K562 (cell line): ENCODE data around the gene ZZZ3. TPM values are rescaled to one million over a fixed set of nuclear protein-coding genes. Genes with fewer than 3 reads are reported as not detected.

Source experiments
- ATAC-seq: fragments of 200-7000 bp; cut with Tn5 transposase; 3 replicates; pipeline ENCODE4 v1.9.1; 2020; ENCODE audit warnings: moderate library complexity
- BruUV-seq: library from RNA; stranded (reverse); fragments of 400-500 nt; replicated peaks from 2 replicates; lab custom pipeline; 2021; lab: Mats Ljungman, UMichigan
- CTCF ChIA-PET: fragments of 300-600 bp; formaldehyde crosslinking; extraction: SDS; loops from one replicate; lab custom pipeline; 2021; ENCODE audit warnings: low intra/inter-chr PET ratio; lab: Yijun Ruan, JAX
- POLR2A ChIA-PET: fragments of 300-600, 350-650 bp; sonication (Branson Sonifier 250); formaldehyde crosslinking; extraction: SDS; loops from one replicate; lab custom pipeline; 2021; ENCODE audit warnings: antibody characterized with exemption, inconsistent platforms; lab: Yijun Ruan, JAX
- DNase-seq, 4 experiments: peaks; one replicate each; pipeline versions ENCODE4 v3.0.0 to v3.0.0-alpha.2; 2011 to 2018; ENCODE audit warnings: low spot score in 3 of 4, mixed read lengths in 3 of 4; ENCODE audit errors: extremely low read depth in 1 of 4
- FAIRE-seq: peaks from 2 replicates; lab custom pipeline; 2011; peaks lifted over from hg19 to GRCh38; lab: Jason Lieb, UNC
- H2AFZ ChIP-seq: 2 replicates; pipeline ENCODE4 v1.6.0; 2011; ENCODE audit warnings: low read depth, low read length, control low read depth, inconsistent platforms
- H3K27ac ChIP-seq: fragments of 200-600 bp; 3 replicates; pipeline ENCODE4 v1.8.0; 2011; ENCODE audit warnings: low read depth, mild to moderate bottlenecking, control low read depth, inconsistent platforms, low read length, moderate library complexity, mixed read lengths; ENCODE audit errors: extremely low read depth
- H3K27me3 ChIP-seq, 2 experiments: fragments of 300-600 bp in 1 of 2; 2 replicates in 1 of 2; 3 replicates in 1 of 2; pipeline versions ENCODE4 v1.6.0 to v1.8.0; 2011; ENCODE audit warnings: inconsistent platforms in 2 of 2, low read length in 2 of 2, mild to moderate bottlenecking in 1 of 2, mixed read lengths in 1 of 2, moderate library complexity in 1 of 2; ENCODE audit not compliant: control insufficient read depth in 2 of 2, insufficient read depth in 2 of 2
- H3K36me3 ChIP-seq: fragments of 300-600 bp; 3 replicates; pipeline ENCODE4 v1.8.0; 2011; ENCODE audit warnings: mild to moderate bottlenecking, low read length, inconsistent platforms; ENCODE audit not compliant: control insufficient read depth, insufficient read depth
- H3K4me1 ChIP-seq, 2 experiments: fragments of 200-600 bp in 1 of 2; replicated peaks in 1 of 2; 2 replicates in 1 of 2; 3 replicates in 1 of 2; pipeline versions ENCODE4 v1.5.1 to v1.8.0; 2011; ENCODE audit warnings: inconsistent platforms in 2 of 2, low read length in 2 of 2, mild to moderate bottlenecking in 1 of 2, mixed read lengths in 1 of 2, moderate library complexity in 1 of 2; ENCODE audit not compliant: control insufficient read depth in 2 of 2, insufficient read depth in 2 of 2
- H3K4me2 ChIP-seq: 2 replicates; pipeline ENCODE4 v1.6.1; 2011; ENCODE audit warnings: low read length, control low read depth, inconsistent platforms, mixed read lengths; ENCODE audit not compliant: insufficient read depth
- H3K4me3 ChIP-seq: fragments of 200-600 bp; sonication (generic), shearing (Covaris generic); 2 replicates; pipeline ENCODE4 v1.5.1; 2016; ENCODE audit warnings: control low read depth, inconsistent platforms
- H3K79me2 ChIP-seq: fragments of 200-600 bp; 3 replicates; pipeline ENCODE4 v1.8.0; 2011; ENCODE audit warnings: low read length, inconsistent platforms; ENCODE audit not compliant: control insufficient read depth, insufficient read depth
- H3K9ac ChIP-seq, 2 experiments: 2 replicates each; pipeline versions ENCODE4 v1.6.0 to v1.6.1; 2011; ENCODE audit warnings: low read depth in 2 of 2, low read length in 2 of 2, control low read depth in 1 of 2, inconsistent platforms in 1 of 2, mild to moderate bottlenecking in 1 of 2, mixed read lengths in 1 of 2; ENCODE audit not compliant: insufficient read depth in 1 of 2
- H3K9me1 ChIP-seq: one replicate; pipeline ENCODE4 v1.6.0; 2011; ENCODE audit warnings: inconsistent platforms, mild to moderate bottlenecking, low read length, moderate library complexity; ENCODE audit not compliant: control insufficient read depth, insufficient read depth
- H3K9me3 ChIP-seq: replicated peaks from 2 replicates; pipeline ENCODE4 v1.5.1; 2011; ENCODE audit warnings: low read depth, low read length, inconsistent platforms; ENCODE audit not compliant: control insufficient read depth, insufficient read depth
- H4K20me1 ChIP-seq: replicated peaks from 2 replicates; pipeline ENCODE4 v1.6.1; 2011; ENCODE audit warnings: low read length, inconsistent platforms, mixed read lengths; ENCODE audit not compliant: control insufficient read depth, insufficient read depth
- HNRNPK ChIP-seq: fragments of 200-400 bp; formaldehyde crosslinking; IDR thresholded peaks from one replicate; pipeline ENCODE4 v1.6.1; 2018; ENCODE audit warnings: mild to moderate bottlenecking, low read depth, low read length; ENCODE audit not compliant: poor library complexity, severe bottlenecking
- MAFK ChIP-seq: IDR thresholded peaks from 2 replicates; pipeline ENCODE4 v1.6.1; 2011; ENCODE audit warnings: low read length, improper control_type of control experiment
- MEIS2 ChIP-seq: fragments of 450-650 bp; IDR thresholded peaks from 2 replicates; pipeline ENCODE4 v1.6.1; 2014; ENCODE audit warnings: mild to moderate bottlenecking; ENCODE audit not compliant: partially characterized antibody
- TCF15 ChIP-seq: fragments of 250-450 bp; sonication (Bioruptor Pico); IDR thresholded peaks from 2 replicates; pipeline ENCODE4 v1.8.0; 2022; ENCODE audit warnings: moderate library complexity, mild to moderate bottlenecking, inconsistent platforms
- ZNF253 ChIP-seq: fragments of 250-450 bp; sonication (Bioruptor Pico); conservative IDR thresholded peaks from 2 replicates; pipeline ENCODE4 v1.6.1; 2021; ENCODE audit warnings: mild to moderate bottlenecking
- WGBS: fragments of 100-300 bp; shearing (Covaris generic); methylation state at CpG from one replicate; pipeline ENCODE4 v1.1.6; 2016; ENCODE audit warnings: low coverage, mixed read lengths; ENCODE audit not compliant: insufficient coverage; ENCODE audit errors: missing lambda C conversion rate; 5-methylcytosine and 5-hydroxymethylcytosine counted together
- in situ Hi-C: fragments of 300-500 bp; cut with MboI; formaldehyde crosslinking; loops from 4 replicates; pipeline ENCODE4 v1.15.0; 2018; ENCODE audit warnings: inconsistent platforms, mixed read lengths
- intact Hi-C: fragments of 100-400 bp; cut with micrococcal nuclease; formaldehyde crosslinking; loops from 2 replicates; pipeline ENCODE4 v1.14.2; 2022
- polyA plus RNA-seq, 8 experiments: library from polyadenylated mRNA; depleted of rRNA in 4 of 8; stranded (reverse) in 5 of 8; unstranded in 3 of 8; fragments of >200 nt; fragmentation: Nextera tagmentation in 2 of 8; fragmentation: Illumina TruSeq in 1 of 8; extraction: Ambion mirVana in 2 of 8; extraction: Trizol in 1 of 8; gene quantifications; 2 replicates each; pipeline versions ENCODE4 v1.2.1 to v1.2.3, GENCODE V29; 2011 to 2014; ENCODE audit warnings: inconsistent platforms in 1 of 8, missing spikeins in 1 of 8
- total RNA-seq, 7 experiments: library from RNA; depleted of rRNA in 6 of 7; stranded (reverse); fragments of >200 nt in 6 of 7; fragmentation: Illumina TruSeq in 2 of 7; extraction: Trizol in 2 of 7; gene quantifications; 2 replicates each; pipeline versions ENCODE4 v1.2.1 to v1.2.3, GENCODE V29; 2011 to 2021; ENCODE audit warnings: low replicate concordance in 1 of 7
- TF ChIP-seq, protein P1 (sequence below), 2 experiments: IDR thresholded peaks in 1 of 2; conservative IDR thresholded peaks in 1 of 2; 2 replicates each; pipeline ENCODE4 v1.6.1; 2016; ENCODE audit warnings: low read depth in 2 of 2, mild to moderate bottlenecking in 1 of 2, missing compliant biosample characterization in 1 of 2, missing genetic modification characterization in 1 of 2, moderate library complexity in 1 of 2
- TF ChIP-seq, protein P2 (sequence below): fragments of 450-650 bp; IDR thresholded peaks from 2 replicates; pipeline ENCODE4 v1.6.1; 2016
- TF ChIP-seq, protein P3 (sequence below): fragments of 450-650 bp; formaldehyde crosslinking; IDR thresholded peaks from 2 replicates; pipeline ENCODE4 v1.4.0; 2020; ENCODE audit warnings: mild to moderate bottlenecking, moderate library complexity

The ZZZ3 gene
- total and polyA plus RNA-seq, 9 of the 15 experiments (the other 6 are each of a cell fraction or from before 2014, with no cell fraction given): 13.9 to 64.0 (median 36.7) TPM

DNA sequence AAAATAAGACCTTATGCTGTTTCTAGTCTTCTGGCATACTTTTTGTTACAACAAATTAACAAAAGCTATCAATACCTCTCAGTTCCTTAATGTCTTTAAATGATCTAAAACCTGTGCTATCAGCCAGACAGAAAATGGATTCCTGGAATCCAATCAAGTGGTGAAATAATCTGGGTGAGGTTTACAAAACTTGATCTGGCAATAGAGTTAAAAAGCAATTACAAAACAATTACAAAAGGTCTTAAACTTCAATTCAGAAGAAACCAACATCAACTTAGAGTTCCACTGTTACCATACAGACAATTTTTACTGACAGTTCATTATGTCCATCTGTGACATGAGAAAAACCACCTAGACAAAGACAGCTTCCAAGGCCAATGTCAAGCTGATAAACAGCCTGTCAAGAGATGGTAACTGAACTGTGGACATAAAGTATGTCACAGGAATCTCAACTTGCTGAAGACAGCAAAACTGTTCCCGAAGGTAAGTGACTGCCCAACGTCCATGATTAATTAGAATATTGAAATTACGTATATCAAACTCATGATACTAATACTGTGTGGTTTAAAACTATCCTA lies 17.4 kb downstream of the ZZZ3 start:
- Histone ChIP-seq H4K20me1 (no peaks in the 10 kb centered on the region; the same call in 1 of the 2 replicates), H3K4me2 (no peak overlapping the region), H3K9me3 (no peaks in the 10 kb centered on the region), H3K36me3 (peaks cover 4% of the 10 kb centered on the region; the same call in 1 of the 3 replicates), H3K27me3 (no peaks in the 10 kb centered on the region), H3K4me1 (peaks cover 6 to 10% of the 10 kb centered on the region in 2 experiments; a peak in 3 of 5 replicates), H3K9me1 (no peaks in the 10 kb centered on the region), H3K9ac (no peak overlapping the region), H3K79me2 (peaks cover 100% of the 10 kb centered on the region), H2AFZ (no peak overlapping the region)
- intact Hi-C loops: no loop called here
- CTCF ChIA-PET: no interaction called here
- DNase-seq (peak in 1 of 4 experiments; percentile 31), FAIRE-seq (peak; percentile 55)
- POLR2A ChIA-PET: no interaction called here
- TF ChIP-seq, protein P1, sequence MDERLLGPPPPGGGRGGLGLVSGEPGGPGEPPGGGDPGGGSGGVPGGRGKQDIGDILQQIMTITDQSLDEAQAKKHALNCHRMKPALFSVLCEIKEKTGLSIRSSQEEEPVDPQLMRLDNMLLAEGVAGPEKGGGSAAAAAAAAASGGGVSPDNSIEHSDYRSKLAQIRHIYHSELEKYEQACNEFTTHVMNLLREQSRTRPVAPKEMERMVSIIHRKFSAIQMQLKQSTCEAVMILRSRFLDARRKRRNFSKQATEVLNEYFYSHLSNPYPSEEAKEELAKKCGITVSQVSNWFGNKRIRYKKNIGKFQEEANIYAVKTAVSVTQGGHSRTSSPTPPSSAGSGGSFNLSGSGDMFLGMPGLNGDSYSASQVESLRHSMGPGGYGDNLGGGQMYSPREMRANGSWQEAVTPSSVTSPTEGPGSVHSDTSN (CRISPR knock-in tag; IDR thresholded peaks at IDR 0.05; ENCODE audit: low read depth): no peak
- TF ChIP-seq, protein P1 (tag; conservative IDR thresholded peaks at IDR 0.05; ENCODE audit: low read depth): peak; percentile 89
- TF ChIP-seq MAFK: no peak
- no peak for TF ChIP-seq ZNF253 (CRISPR knock-in tag)
- TF ChIP-seq, protein P2, sequence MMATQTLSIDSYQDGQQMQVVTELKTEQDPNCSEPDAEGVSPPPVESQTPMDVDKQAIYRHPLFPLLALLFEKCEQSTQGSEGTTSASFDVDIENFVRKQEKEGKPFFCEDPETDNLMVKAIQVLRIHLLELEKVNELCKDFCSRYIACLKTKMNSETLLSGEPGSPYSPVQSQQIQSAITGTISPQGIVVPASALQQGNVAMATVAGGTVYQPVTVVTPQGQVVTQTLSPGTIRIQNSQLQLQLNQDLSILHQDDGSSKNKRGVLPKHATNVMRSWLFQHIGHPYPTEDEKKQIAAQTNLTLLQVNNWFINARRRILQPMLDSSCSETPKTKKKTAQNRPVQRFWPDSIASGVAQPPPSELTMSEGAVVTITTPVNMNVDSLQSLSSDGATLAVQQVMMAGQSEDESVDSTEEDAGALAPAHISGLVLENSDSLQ: peak; percentile 60; the same call in 1 of the 2 replicates
- TF ChIP-seq TCF15 (CRISPR knock-in tag): no peak
- peak; percentile 86 for TF ChIP-seq MEIS2
- TF ChIP-seq, protein P3, sequence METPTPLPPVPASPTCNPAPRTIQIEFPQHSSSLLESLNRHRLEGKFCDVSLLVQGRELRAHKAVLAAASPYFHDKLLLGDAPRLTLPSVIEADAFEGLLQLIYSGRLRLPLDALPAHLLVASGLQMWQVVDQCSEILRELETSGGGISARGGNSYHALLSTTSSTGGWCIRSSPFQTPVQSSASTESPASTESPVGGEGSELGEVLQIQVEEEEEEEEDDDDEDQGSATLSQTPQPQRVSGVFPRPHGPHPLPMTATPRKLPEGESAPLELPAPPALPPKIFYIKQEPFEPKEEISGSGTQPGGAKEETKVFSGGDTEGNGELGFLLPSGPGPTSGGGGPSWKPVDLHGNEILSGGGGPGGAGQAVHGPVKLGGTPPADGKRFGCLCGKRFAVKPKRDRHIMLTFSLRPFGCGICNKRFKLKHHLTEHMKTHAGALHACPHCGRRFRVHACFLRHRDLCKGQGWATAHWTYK (CRISPR knock-in tag): no peak
- TF ChIP-seq HNRNPK: no peak
- TF ChIP-seq, all 486 proteins: peak for 3
- no TSS peak for BruUV-seq
- 44% methylated on average over 3 of the region's 3 CpGs for WGBS
- in situ Hi-C loops: no loop called here
- Histone ChIP-seq H3K4me3 (no peak overlapping the region), H3K27ac (peak overlapping the region; percentile 1; the same call in 1 of the 3 replicates)
- peak; percentile 52 for ATAC-seq
